HG02798 (cell line): Measurements from ENCODE around the gene SH3TC2.

Source experiments
- ATAC-seq: cut with Tn5 transposase; IDR thresholded peaks from one replicate; pipeline ENCODE4 v1.9.1; 2021; ENCODE audit warnings: mild to moderate bottlenecking; ENCODE audit not compliant: unreplicated experiment, poor library complexity

SH3TC2 gene

GRCh38 chr5:148956477-148957385 lies 106.1 kb downstream of the SH3TC2 start:
- ATAC-seq: no peak
